Measurements from ENCODE around the gene OPRD1. TPM values are rescaled to one million over a fixed set of nuclear protein-coding genes. Genes with fewer than 3 reads are reported as not detected.

Gene OPRD1
- total and polyA plus RNA-seq, 2 of the 4 experiments (the other 2 are of a cell fraction): under 0.01 TPM; not detected in 1

GRCh38 chr1:28811369-28811765 lies 603 bp upstream of the OPRD1 start:
- no peak overlapping the region for H2BK15ac ChIP-seq (ENCODE audit: low read depth, low read length)
- no peaks in the 10 kb centered on the region for H3K9me1 ChIP-seq (ENCODE audit: insufficient read depth, low read length)
- H3K36me3 ChIP-seq (ENCODE audit: control insufficient read depth, insufficient read depth, low read length): no peaks in the 10 kb centered on the region
- ChIA-PET POLR2A (ENCODE audit: unreplicated experiment) (no interaction called here), CTCF (no interaction called here)
- no peaks in the 10 kb centered on the region for H3K79me1 ChIP-seq (ENCODE audit: low read depth in 1 of 2, low read length in 2 of 2)
- no peak overlapping the region for H3K9ac ChIP-seq (ENCODE audit: low read depth, low read length)
- peaks cover 71% of the 10 kb centered on the region for H3K27me3 ChIP-seq (ENCODE audit: control insufficient read depth, insufficient read depth, low read length)
- no CpG with 5 or more reads among the region's 9 CpGs for WGBS, 2 experiments (ENCODE audit: extremely low coverage in 2 of 2, insufficient read length in 1 of 2)
- TF ChIP-seq CTCF (conservative IDR thresholded peaks at IDR 0.05; ENCODE audit: low read depth, low read length) (no peak), NFE2L2 (IDR thresholded peaks at IDR 0.05; ENCODE audit: low read depth, low read length) (no peak), MAZ (IDR thresholded peaks at IDR 0.05; ENCODE audit: borderline replicate concordance, low read depth, low read length) (no peak), MXI1 (IDR thresholded peaks at IDR 0.05; ENCODE audit: borderline replicate concordance, low read depth, low read length) (no peak), MAFK (IDR thresholded peaks at IDR 0.05; ENCODE audit: low read depth, low read length) (no peak), FOS (IDR thresholded peaks at IDR 0.05; ENCODE audit: low read depth, low read length) (no peak), USF2 (IDR thresholded peaks at IDR 0.05; ENCODE audit: low read depth, low read length) (no peak)
- intact Hi-C loops (cut with micrococcal nuclease) (no loop called here), dilution Hi-C loops (cut with HindIII; ENCODE audit: low sequenced_read_pairs, unreplicated experiment) (no loop called here), in situ Hi-C loops (cut with MboI; ENCODE audit: low sequenced_read_pairs) (no loop called here)
- no peak overlapping the region for H3K4me3 ChIP-seq (ENCODE audit: insufficient read depth, low read depth, low read length)
- no peak overlapping the region for H3K4ac ChIP-seq (ENCODE audit: low read depth, low read length)
- H2BK120ac ChIP-seq (ENCODE audit: low read depth, low read length): no peak overlapping the region
- H2AK5ac ChIP-seq (ENCODE audit: low read depth, low read length): no peak overlapping the region
- H4K5ac ChIP-seq (ENCODE audit: low read depth, low read length): no peak overlapping the region
- H3K4me2 ChIP-seq (ENCODE audit: low read depth, low read length): no peak overlapping the region
- DNase-seq (no peak), ATAC-seq (ENCODE audit: low read depth) (no peak)
- H4K20me1 ChIP-seq (ENCODE audit: insufficient read depth, low read length): no peaks in the 10 kb centered on the region
- no peak overlapping the region for H3K18ac ChIP-seq (ENCODE audit: low read depth, low read length)
- no peak overlapping the region for H2BK5ac ChIP-seq (ENCODE audit: low read depth, low read length, poor library complexity, severe bottlenecking)
- no peak overlapping the region for H2AK9ac ChIP-seq (replicated peaks; ENCODE audit: low read depth, low read length, poor library complexity)
- no peak overlapping the region for H3K27ac ChIP-seq (ENCODE audit: insufficient read depth, low read length)
- no peaks in the 10 kb centered on the region for H3K4me1 ChIP-seq (ENCODE audit: control insufficient read depth, insufficient read depth, low read length)
- no peaks in the 10 kb centered on the region for H3K9me3 ChIP-seq (ENCODE audit: control insufficient read depth, insufficient read depth, low read length)
- no peak overlapping the region for H2AFZ ChIP-seq (replicated peaks; ENCODE audit: low read length, poor library complexity)
- H3K56ac ChIP-seq (ENCODE audit: extremely low read depth, insufficient read depth, low read length): no peak overlapping the region
- no TSS peak for BruUV-seq (replicated peaks)
- H3K14ac ChIP-seq (replicated peaks; ENCODE audit: low read depth, low read length): no peak overlapping the region
- no peak overlapping the region for H2BK20ac ChIP-seq (ENCODE audit: low read depth, low read length)
- no peak overlapping the region for H4K91ac ChIP-seq (ENCODE audit: insufficient read depth, low read depth, low read length)
- H3K23ac ChIP-seq (ENCODE audit: low read depth, low read length): no peak overlapping the region
- no peak overlapping the region for H4K8ac ChIP-seq (ENCODE audit: low read depth in 2 of 2, low read length in 2 of 2)
